ENCODE results near the gene GPR55. TPM values are rescaled to one million over a fixed set of nuclear protein-coding genes. Genes with fewer than 3 reads are reported as not detected.

Gene GPR55
- total and polyA plus RNA-seq, 10 donors: 0.86 to 6.8 (median 3.1) TPM

DNA sequence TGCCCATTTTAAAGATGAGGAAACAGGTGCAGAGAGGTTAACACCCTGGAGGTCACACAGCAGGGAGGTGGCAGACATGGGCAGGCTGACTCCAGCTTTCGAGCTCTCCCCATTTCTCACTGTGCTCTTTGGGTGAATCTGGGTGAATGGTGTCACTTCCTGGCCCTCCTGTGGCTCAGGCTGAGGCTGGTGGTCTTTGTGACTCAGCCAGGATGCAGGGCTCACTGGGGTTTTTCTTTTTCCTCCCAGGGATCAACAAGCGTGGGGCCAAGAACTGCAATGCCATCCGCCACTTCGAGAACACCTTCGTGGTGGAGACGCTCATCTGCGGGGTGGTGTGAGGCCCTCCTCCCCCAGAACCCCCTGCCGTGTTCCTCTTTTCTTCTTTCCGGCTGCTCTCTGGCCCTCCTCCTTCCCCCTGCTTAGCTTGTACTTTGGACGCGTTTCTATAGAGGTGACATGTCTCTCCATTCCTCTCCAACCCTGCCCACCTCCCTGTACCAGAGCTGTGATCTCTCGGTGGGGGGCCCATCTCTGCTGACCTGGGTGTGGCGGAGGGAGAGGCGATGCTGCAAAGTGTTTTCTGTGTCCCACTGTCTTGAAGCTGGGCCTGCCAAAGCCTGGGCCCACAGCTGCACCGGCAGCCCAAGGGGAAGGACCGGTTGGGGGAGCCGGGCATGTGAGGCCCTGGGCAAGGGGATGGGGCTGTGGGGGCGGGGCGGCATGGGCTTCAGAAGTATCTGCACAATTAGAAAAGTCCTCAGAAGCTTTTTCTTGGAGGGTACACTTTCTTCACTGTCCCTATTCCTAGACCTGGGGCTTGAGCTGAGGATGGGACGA lies 47.1 kb downstream of the GPR55 start:
- TF ChIP-seq POLR2AphosphoS5 (IDR thresholded peaks at IDR 0.05) (peak in 2 of 3 donors; percentile 45 to 53), POLR2A (IDR thresholded peaks at IDR 0.05) (no peak)
- Histone ChIP-seq H3K9me3 (no peaks in the 10 kb centered on the region), H3K27me3 (replicated peaks in 1 of 7) (no peaks in the 10 kb centered on the region), H3K4me1 (peaks cover 18 to 68% (median 58%) of the 10 kb centered on the region in 6 donors), H3K4me3 (no peak overlapping the region), H3K27ac (peak overlapping the region; percentile 1 to 87 (median 64)), H3K36me3 (peaks cover 0 to 55% (median 17%) of the 10 kb centered on the region in 6 donors)
- intact Hi-C loops (cut with DNase I; ENCODE audit: low total_unique reads): no loop called here
- 28 to 58% (median 33%) methylated on average over 15 to 20 of the region's 20 CpGs for WGBS, 5 donors
- DNase-seq: peak; percentile 84

DNA sequence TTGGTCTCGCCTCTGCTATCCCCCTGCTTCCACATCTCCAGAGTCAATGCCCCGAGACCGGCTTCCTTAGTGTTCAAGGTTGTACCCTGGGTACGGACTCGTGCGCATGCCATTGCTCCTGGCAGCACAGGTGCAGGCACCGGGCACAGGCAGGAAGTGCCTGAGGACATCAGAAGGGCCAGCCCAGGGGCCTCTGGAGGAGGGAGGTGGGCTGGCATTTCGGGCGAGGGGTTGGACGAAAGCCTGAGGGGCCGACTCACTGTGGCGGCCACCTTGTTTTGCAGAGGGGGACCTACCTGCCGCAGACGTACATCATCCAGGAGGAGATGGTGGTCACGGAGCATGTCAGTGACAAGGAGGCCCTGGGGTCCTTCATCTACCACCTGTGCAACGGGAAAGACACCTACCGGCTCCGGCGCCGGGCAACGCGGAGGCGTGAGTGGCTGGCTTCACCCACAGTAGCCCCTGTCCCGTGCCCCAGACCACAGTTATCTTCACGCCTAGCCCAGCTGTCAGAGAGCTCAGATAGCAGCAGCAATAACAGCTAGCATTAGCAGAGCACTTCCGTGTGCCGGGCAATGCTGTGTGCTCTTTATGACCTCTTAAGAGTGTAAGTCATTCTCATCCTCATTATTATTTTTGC lies 47.8 kb downstream of the GPR55 start:
- peak overlapping the region in 1 of 8 donors; percentile 26 for H3K4me3 ChIP-seq
- peak overlapping the region; percentile 1 to 87 (median 64) for H3K27ac ChIP-seq
- no peaks in the 10 kb centered on the region for H3K27me3 ChIP-seq (replicated peaks in 1 of 7)
- H3K4me1 ChIP-seq: peaks cover 24 to 76% (median 65%) of the 10 kb centered on the region in 6 donors
- DNase-seq: peak; percentile 83
- TF ChIP-seq, protein P1, sequence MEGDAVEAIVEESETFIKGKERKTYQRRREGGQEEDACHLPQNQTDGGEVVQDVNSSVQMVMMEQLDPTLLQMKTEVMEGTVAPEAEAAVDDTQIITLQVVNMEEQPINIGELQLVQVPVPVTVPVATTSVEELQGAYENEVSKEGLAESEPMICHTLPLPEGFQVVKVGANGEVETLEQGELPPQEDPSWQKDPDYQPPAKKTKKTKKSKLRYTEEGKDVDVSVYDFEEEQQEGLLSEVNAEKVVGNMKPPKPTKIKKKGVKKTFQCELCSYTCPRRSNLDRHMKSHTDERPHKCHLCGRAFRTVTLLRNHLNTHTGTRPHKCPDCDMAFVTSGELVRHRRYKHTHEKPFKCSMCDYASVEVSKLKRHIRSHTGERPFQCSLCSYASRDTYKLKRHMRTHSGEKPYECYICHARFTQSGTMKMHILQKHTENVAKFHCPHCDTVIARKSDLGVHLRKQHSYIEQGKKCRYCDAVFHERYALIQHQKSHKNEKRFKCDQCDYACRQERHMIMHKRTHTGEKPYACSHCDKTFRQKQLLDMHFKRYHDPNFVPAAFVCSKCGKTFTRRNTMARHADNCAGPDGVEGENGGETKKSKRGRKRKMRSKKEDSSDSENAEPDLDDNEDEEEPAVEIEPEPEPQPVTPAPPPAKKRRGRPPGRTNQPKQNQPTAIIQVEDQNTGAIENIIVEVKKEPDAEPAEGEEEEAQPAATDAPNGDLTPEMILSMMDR (IDR thresholded peaks at IDR 0.05 in 8 of 11, conservative IDR thresholded peaks at IDR 0.05 in 3 of 11): no peak
- no peak for TF ChIP-seq POLR2AphosphoS5 (IDR thresholded peaks at IDR 0.05)
- TF ChIP-seq POLR2A (IDR thresholded peaks at IDR 0.05): no peak
- no peaks in the 10 kb centered on the region for H3K9me3 ChIP-seq
- peaks cover 0 to 55% (median 17%) of the 10 kb centered on the region in 6 donors for H3K36me3 ChIP-seq
- 64 to 74% (median 69%) methylated on average over 18 to 27 of the region's 27 CpGs for WGBS, 5 donors
- intact Hi-C loops (cut with DNase I; ENCODE audit: low total_unique reads): no loop called here

DNA sequence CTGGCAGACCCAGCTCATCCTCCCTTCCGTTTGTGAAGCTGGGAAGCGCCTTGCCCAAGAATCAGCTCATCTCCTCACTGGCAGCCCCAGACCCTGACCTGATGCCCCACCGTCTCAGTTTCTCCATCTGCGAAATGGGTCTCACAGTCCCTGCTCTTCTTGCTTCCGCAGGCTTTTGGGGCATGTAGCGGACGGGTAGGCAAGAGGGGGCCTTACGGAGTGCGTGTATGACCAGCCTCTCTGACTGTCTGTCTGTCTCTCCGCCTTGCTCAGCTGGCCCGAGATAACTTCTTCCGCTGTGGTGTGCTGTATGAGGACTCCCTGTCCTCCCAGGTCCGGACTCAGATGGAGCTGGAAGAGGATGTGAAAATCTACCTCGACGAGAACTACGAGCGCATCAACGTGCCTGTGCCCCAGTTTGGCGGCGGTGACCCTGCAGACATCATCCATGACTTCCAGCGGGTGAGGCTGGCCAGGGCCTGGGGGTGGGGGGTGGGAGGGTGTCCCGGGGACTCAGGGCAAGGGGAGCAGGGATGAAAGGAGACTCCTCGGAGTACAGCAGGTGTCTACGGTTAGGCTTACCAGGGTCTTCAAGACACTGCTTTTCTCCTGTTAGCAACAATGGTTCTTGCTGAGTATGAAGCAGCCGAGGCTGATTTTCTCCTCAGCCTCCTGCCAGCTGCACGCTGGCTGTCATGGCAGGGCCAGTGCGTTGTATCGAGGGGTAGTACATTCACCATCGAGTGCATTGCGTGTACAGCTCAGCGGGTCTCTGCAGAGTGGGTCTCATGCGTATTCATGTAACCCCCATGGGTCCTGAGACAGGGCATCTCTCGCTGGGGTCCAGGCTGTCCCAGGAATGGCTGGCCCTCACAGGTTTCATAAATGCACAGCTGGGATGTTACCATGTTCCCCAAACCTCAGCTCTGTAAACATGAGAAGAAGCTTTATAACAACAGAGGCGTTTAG lies 49.4 kb downstream of the GPR55 start:
- Histone ChIP-seq H3K4me3 (no peak overlapping the region), H3K9me3 (no peaks in the 10 kb centered on the region), H3K4me1 (peaks cover 24 to 92% (median 79%) of the 10 kb centered on the region in 6 donors), H3K36me3 (peaks cover 0 to 55% (median 17%) of the 10 kb centered on the region in 6 donors), H3K27ac (peak overlapping the region in 4 of 8 donors; percentile 80 to 89 (median 84)), H3K27me3 (replicated peaks in 1 of 7) (no peaks in the 10 kb centered on the region)
- peak; percentile 59 for DNase-seq
- TF ChIP-seq, protein P1 (IDR thresholded peaks at IDR 0.05 in 8 of 11, conservative IDR thresholded peaks at IDR 0.05 in 3 of 11): no peak
- TF ChIP-seq POLR2AphosphoS5 (IDR thresholded peaks at IDR 0.05) (no peak), POLR2A (IDR thresholded peaks at IDR 0.05) (no peak)
- WGBS, 5 donors: 93 to 96% (median 94%) methylated on average over 30 to 34 of the region's 34 CpGs
- intact Hi-C loops (cut with DNase I; ENCODE audit: low total_unique reads): no loop called here

DNA sequence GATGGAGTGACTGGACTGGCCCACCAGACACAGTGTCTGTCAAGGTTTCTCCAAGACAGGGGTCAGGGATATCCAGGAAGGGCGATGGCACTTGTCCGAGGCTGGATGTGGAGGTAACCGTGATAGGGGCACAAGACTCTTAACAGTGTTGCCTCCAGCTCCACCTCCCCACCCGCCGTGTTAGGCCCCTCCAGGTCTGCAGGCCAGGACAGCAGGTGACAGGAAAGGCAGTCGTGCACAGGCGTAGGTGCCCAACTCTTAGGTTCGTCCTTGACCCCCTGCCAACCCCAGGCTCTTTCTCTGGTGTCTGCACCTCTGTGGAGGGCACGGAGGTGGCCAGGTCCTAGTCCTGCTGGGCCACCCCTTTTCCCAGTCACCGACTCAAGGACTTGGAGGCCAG lies 50.2 kb downstream of the GPR55 start:
- Histone ChIP-seq H3K4me3 (no peak overlapping the region), H3K4me1 (peaks cover 32 to 99% (median 87%) of the 10 kb centered on the region in 6 donors), H3K27ac (peak overlapping the region in 4 of 8 donors; percentile 80 to 89 (median 84)), H3K27me3 (replicated peaks in 1 of 7) (no peaks in the 10 kb centered on the region), H3K9me3 (no peaks in the 10 kb centered on the region), H3K36me3 (peaks cover 0 to 55% (median 16%) of the 10 kb centered on the region in 6 donors)
- TF ChIP-seq POLR2AphosphoS5 (IDR thresholded peaks at IDR 0.05) (no peak), POLR2A (IDR thresholded peaks at IDR 0.05) (no peak)
- peak; percentile 72 for DNase-seq
- WGBS, 5 donors: 91 to 97% (median 94%) methylated on average over 7 to 10 of the region's 10 CpGs
- intact Hi-C loops (cut with DNase I; ENCODE audit: low total_unique reads): no loop called here
